HG03196 (cell line): ENCODE measurements around the gene SKA3.

Source experiments
- ATAC-seq: cut with Tn5 transposase; IDR thresholded peaks from one replicate; pipeline ENCODE4 v1.9.1; 2021; ENCODE audit not compliant: unreplicated experiment

The SKA3 gene

DNA sequence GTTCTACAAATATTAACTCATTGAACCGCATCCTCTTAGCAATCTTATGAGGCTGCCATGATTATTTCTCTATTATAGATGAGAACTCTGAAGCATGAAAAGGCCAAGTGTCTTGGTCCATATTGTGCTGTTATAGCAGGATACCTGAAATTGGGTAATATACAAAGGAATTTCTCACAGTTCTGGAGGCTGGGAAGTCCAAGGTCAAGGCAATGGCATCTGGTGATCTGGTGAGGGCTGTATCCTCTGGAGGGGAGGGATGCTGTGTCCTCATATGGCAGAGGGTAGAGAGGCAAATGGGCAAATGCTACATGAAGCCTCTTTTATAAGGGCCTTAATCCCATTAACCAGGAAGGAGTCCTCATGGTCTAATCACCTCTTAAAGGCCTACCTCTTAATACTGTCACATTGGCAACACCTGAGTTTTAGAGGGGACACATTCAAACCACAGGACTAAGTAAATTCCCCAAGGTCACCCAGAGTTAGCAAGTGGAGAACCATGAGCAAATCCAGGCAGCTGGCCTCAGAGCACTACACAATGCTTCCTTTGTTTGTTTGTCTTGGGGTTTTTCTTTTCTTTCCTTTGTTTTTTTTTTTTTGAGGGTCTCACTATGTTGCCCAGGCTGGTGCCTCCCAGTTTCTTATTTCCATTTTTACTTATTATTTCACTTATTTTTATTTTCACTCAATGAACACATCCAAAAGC is 59.1 kb downstream of the SKA3 start:
- ATAC-seq: no peak

DNA sequence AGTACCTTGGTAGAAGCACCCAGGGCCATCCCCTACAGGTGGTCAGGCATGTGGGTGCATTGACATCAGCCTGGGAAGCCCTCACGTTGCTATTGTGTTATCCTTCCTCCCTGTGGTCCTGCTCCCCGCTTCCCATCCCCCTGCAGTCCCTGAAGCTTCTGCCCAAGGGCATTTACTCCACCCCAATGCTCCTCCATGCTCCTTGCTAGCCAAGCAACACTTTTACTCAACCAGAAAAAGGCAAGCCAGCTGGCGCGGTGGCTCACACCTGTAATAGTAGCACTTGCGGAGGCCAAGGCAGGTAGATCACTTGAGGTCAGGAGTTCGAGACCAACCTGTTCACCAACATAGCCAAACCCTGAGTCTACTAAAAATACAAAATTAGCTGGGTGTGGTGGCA is 60.2 kb downstream of the SKA3 start:
- ATAC-seq: no peak

DNA sequence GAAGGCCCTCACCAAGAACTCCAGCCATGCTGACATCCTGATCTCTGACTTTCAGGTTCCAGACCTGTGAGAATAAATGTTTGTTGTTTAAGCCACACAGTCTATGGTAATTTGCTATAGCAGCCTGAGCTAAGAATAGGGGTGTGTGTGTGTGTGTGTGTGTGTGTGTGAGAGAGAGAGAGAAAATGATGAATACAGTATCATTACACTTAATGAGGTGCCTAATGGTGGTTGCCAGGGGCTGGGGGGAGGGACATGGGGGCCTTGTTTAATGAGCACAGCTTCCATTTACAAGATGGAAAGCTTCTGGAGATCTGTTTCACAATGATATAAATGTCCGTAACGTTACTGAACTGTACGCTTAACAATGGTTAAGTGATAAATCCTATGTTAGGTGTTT is 61.1 kb downstream of the SKA3 start:
- ATAC-seq: no peak

DNA sequence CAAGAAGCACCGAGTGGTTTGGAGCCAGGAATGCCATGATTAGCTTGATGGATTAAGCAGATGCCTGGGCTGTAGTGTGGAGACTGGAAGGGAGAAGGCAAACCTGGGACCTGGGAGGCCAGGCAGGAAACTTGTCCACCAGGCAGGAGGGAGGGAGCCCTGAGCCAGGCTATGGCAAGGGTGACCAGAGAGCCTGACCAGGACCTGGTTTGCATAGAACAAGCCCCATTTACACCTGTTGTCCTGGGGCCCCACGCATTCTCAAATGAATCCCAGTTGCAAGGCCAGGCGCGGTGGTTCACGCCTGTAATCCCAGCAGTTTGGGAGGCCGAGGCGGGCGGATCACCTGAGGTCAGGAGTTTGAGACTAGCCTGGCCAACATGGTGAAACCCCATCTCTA is 64.8 kb downstream of the SKA3 start:
- no peak for ATAC-seq

DNA sequence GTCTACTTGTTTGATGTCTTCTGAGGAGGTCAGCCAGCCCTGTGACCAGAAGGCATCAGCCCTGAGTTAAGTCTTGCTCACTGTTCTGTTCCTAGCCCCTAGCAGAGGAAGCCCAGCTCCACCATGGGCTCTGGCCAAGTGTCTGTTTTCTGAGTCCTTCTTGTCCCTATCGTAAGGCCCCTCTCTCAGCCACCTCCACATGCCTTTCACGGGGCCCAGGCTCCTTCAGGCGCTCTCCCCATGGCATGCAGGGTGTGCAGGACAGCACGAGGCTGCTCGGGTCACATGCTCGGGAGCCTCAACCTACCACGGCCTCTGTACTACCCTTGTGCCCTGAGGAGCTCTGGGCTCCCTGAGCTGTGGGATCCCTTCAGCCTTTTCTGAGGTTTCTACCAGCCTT is 67.2 kb downstream of the SKA3 start:
- no peak for ATAC-seq

DNA sequence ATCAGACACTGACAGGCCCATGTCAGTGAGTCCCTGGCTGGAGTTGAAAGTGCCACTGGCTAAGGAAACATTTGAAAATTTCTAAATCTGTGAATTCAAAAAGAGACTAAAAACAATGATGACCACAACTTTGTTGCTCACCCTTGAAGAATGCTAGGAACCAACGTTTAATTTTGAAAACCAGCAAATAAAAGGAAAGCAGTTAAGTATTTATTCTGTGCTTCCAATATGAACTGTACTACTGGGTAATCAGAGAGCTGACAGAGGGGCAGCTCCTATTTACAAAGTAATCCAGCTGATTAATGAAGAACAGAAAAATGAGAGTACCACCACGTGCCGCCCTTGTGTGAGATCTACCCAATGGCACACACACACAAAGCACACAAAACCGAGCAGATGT is 70.3 kb downstream of the SKA3 start:
- ATAC-seq: no peak

DNA sequence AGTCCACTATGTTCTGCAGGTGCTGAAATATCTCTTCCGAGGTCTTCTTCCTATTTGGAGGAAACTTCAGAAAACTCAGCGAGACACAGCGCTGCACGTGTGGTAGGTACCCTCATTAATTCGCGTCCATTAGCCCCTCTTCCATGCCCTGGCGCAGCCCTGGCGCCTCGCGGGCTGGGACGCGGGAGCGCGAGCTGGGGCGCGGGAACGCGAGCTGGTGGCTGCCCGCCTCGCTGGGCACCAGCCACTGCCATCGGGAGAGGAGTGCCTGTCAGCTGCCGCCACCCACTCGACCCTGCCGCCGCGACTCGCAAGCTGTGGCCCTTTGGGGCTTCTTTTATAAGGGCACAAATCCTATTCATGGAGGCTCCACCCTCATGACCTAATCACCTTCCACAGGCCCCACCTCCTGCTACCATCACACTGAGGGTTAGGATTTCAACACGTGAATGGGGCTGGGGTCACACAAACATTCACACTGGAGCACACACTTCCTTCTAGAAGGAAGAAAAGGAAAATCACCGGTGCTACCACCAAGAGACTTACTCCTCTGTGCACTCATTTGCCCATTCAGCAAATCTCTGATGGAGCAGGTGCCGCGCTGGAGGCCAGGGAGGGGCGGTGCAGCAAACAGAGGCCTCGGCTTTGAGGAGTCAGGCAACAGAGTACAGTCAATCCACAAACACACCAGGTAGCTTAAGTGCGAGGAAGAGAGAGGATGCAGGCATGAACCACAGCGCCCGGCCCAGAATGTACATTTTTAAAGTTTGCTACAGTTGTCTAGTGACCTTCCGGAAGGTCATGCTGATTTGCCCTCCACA is 71.9 kb downstream of the SKA3 start:
- no peak for ATAC-seq
